ENCODE data around the gene COX8A. TPM values are rescaled to one million over a fixed set of nuclear protein-coding genes. Genes with fewer than 3 reads are reported as not detected.

The COX8A gene
- total and polyA plus RNA-seq, 2 of the 13 experiments (the other 11 are each of a cell fraction or from before 2014, with no cell fraction given): 202 to 406 TPM

- TF ChIP-seq TIGD3 (CRISPR knock-in tag; IDR thresholded peaks at IDR 0.05; ENCODE audit: borderline replicate concordance): no peak
- no peak for TF ChIP-seq ZNF710 (CRISPR knock-in tag; IDR thresholded peaks at IDR 0.05; ENCODE audit: borderline replicate concordance)
- TF ChIP-seq TAF1 (CRISPR knock-in tag; IDR thresholded peaks at IDR 0.05): no peak
- TF ChIP-seq NR2F2 (IDR thresholded peaks at IDR 0.05; ENCODE audit: borderline replicate concordance, low read depth): peak; percentile 72
- TF ChIP-seq BORCS8-MEF2B (CRISPR knock-in tag; IDR thresholded peaks at IDR 0.05): 0 out of 2 replicates have a peak, but pooled peaks have one; percentile 34
- no peak for TF ChIP-seq WIZ (CRISPR knock-in tag; IDR thresholded peaks at IDR 0.05)
- no peak for TF ChIP-seq TEF (CRISPR knock-in tag; IDR thresholded peaks at IDR 0.05)
- TF ChIP-seq GPBP1L1 (CRISPR knock-in tag; IDR thresholded peaks at IDR 0.05): no peak
- no peak for TF ChIP-seq CHD4 (IDR thresholded peaks at IDR 0.05; ENCODE audit: borderline replicate concordance, low read length)
- no peak for TF ChIP-seq ZNF768 (CRISPR knock-in tag; IDR thresholded peaks at IDR 0.05)
- TF ChIP-seq KDM5B (CRISPR knock-in tag; IDR thresholded peaks at IDR 0.05; ENCODE audit: borderline replicate concordance): no peak
- TF ChIP-seq TBX3 (IDR thresholded peaks at IDR 0.05; ENCODE audit: borderline replicate concordance): no peak
- TF ChIP-seq ZNF318 (CRISPR knock-in tag; IDR thresholded peaks at IDR 0.05): no peak
- no peak for TF ChIP-seq HOMEZ (CRISPR knock-in tag; IDR thresholded peaks at IDR 0.05; ENCODE audit: low read depth)
- no peak for TF ChIP-seq CCDC6 (CRISPR knock-in tag; IDR thresholded peaks at IDR 0.05)
These were observed 29.4 kb upstream of the COX8A start (continued) for GRCh38 chr11:63944987-63945386.

Measured in HepG2 (cell line).